RWPE2 (cell line): ENCODE measurements around the gene RBM44.

Experiments
- ATAC-seq: fragments of 200-7000 bp; cut with Tn5 transposase; 3 replicates; pipeline ENCODE4 v1.9.1; 2021; ENCODE audit warnings: low read depth
- DNase-seq: peaks from one replicate; pipeline ENCODE4 v3.0.0-alpha.2; 2020; ENCODE audit warnings: low spot score
- H3K27ac ChIP-seq: fragments of 450-650 bp; 2 replicates; pipeline ENCODE4 v1.5.1; 2017; ENCODE audit warnings: mild to moderate bottlenecking; ENCODE audit not compliant: poor library complexity, severe bottlenecking
- H3K27me3 ChIP-seq: fragments of 250-450 bp; sonication (Bioruptor Pico); 2 replicates; pipeline ENCODE4 v1.5.1; 2021; ENCODE audit warnings: mild to moderate bottlenecking, moderate library complexity; ENCODE audit not compliant: insufficient read depth, poor library complexity, severe bottlenecking
- H3K36me3 ChIP-seq: fragments of 250-450 bp; sonication (Bioruptor Pico); 2 replicates; pipeline ENCODE4 v1.5.1; 2020; ENCODE audit warnings: low read depth, mild to moderate bottlenecking, moderate library complexity
- H3K4me1 ChIP-seq: fragments of 250-450 bp; sonication (Bioruptor Pico); 2 replicates; pipeline ENCODE4 v1.5.1; 2021; ENCODE audit warnings: mild to moderate bottlenecking, moderate library complexity; ENCODE audit not compliant: insufficient read depth, poor library complexity, severe bottlenecking
- H3K4me3 ChIP-seq: fragments of 250-450 bp; sonication (Bioruptor Pico); 2 replicates; pipeline ENCODE4 v1.5.1; 2021; ENCODE audit warnings: mild to moderate bottlenecking, moderate library complexity; ENCODE audit not compliant: severe bottlenecking
- H3K9me3 ChIP-seq: fragments of 250-450 bp; sonication (Bioruptor Pico); 2 replicates; pipeline ENCODE4 v1.5.1; 2021; ENCODE audit warnings: mild to moderate bottlenecking, moderate library complexity; ENCODE audit not compliant: severe bottlenecking
- TF ChIP-seq, protein P1 (sequence below): fragments of 450-650 bp; IDR thresholded peaks from one replicate; pipeline ENCODE4 v1.5.1; 2017; ENCODE audit warnings: mild to moderate bottlenecking, moderate library complexity; ENCODE audit not compliant: poor library complexity, severe bottlenecking

The RBM44 gene

DNA sequence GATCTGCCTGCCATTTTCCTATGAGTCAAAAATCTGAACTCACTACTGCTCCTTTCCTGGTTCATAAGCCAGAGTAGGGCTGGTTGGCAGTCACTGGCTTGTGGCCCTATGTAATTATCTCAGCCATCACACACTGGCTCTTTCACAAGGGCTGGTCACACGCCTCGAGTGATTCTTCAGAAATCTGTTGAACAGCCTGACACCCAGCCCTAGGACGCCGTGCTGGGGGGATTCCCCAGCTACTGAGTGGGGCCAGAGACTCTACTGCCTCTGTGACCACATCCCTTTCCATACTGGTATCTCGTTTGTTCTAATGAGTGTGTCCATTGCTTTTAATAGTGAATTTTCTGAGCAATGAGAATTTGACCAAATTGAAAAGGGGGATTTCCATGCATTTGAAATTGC, 45.8 kb upstream of the RBM44 start:
- DNase-seq (no peak), ATAC-seq (no peak)
- H3K4me1 ChIP-seq = no peaks in the 10 kb centered on the region
- H3K27ac ChIP-seq = no peak overlapping the region
- H3K27me3 ChIP-seq = no peaks in the 10 kb centered on the region
- TF ChIP-seq, protein P1, sequence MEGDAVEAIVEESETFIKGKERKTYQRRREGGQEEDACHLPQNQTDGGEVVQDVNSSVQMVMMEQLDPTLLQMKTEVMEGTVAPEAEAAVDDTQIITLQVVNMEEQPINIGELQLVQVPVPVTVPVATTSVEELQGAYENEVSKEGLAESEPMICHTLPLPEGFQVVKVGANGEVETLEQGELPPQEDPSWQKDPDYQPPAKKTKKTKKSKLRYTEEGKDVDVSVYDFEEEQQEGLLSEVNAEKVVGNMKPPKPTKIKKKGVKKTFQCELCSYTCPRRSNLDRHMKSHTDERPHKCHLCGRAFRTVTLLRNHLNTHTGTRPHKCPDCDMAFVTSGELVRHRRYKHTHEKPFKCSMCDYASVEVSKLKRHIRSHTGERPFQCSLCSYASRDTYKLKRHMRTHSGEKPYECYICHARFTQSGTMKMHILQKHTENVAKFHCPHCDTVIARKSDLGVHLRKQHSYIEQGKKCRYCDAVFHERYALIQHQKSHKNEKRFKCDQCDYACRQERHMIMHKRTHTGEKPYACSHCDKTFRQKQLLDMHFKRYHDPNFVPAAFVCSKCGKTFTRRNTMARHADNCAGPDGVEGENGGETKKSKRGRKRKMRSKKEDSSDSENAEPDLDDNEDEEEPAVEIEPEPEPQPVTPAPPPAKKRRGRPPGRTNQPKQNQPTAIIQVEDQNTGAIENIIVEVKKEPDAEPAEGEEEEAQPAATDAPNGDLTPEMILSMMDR = no peak
- H3K4me3 ChIP-seq = no peak overlapping the region
- H3K9me3 ChIP-seq = no peaks in the 10 kb centered on the region
- H3K36me3 ChIP-seq = peaks cover 96% of the 10 kb centered on the region

DNA sequence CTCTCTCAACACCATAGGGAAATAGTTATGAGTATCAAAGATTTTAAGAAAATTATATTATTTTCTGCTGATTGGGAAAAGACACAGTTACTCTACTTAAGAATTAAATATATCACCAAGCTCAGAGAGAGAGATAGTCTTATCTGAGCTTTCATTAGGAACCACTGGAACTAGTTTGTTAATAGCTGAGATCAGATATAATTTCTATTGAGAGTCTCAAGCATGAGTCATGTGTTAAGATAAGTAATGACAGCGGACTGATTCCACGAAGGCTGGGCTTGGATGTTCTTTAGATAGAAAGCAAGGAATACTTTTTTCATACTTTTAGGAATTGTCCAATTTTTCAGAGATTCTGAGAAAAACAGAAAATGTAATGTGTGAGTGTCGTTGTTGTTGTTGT, 44.4 kb upstream of the RBM44 start:
- no peaks in the 10 kb centered on the region for H3K4me1 ChIP-seq
- no peak overlapping the region for H3K4me3 ChIP-seq
- DNase-seq = no peak
- no peaks in the 10 kb centered on the region for H3K9me3 ChIP-seq
- no peak overlapping the region for H3K27ac ChIP-seq
- no peaks in the 10 kb centered on the region for H3K27me3 ChIP-seq
- TF ChIP-seq, protein P1 = no peak
- no peak for ATAC-seq
- H3K36me3 ChIP-seq = peaks cover 96% of the 10 kb centered on the region

DNA sequence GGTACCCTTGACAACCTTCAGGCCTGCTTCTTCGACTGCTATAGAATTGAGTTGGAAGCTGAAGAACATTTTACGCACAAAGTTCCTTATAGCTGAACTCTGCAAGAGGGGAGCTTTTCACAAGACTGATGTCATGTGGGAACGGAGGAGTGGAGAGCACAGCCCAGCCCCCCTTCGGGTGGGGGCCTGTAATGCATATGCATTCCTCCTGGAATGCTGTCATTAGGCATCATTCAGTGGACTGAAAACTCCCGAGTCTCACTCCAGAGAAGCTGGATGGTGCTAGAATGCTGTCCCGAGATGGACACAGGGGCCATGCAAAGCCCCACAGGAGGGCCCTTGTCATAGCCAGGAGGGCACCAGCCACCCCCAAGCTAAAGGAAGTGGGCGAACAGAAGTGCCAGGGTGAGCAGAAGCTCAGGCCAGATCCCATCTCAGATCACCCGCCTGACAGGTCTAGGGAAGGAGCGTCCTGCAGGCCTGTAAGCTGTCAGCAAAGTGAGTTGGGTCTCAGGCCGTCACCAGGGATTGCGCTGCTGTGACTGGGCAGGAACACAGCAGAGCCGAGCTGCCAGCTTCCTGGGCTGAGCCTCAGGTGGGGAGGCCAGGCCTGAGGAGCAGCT, 43.8 kb upstream of the RBM44 start:
- no peak overlapping the region for H3K27ac ChIP-seq
- peaks cover 96% of the 10 kb centered on the region for H3K36me3 ChIP-seq
- DNase-seq (no peak), ATAC-seq (no peak)
- TF ChIP-seq, protein P1 = no peak
- H3K9me3 ChIP-seq = no peaks in the 10 kb centered on the region
- H3K27me3 ChIP-seq = no peaks in the 10 kb centered on the region
- no peaks in the 10 kb centered on the region for H3K4me1 ChIP-seq
- no peak overlapping the region for H3K4me3 ChIP-seq

DNA sequence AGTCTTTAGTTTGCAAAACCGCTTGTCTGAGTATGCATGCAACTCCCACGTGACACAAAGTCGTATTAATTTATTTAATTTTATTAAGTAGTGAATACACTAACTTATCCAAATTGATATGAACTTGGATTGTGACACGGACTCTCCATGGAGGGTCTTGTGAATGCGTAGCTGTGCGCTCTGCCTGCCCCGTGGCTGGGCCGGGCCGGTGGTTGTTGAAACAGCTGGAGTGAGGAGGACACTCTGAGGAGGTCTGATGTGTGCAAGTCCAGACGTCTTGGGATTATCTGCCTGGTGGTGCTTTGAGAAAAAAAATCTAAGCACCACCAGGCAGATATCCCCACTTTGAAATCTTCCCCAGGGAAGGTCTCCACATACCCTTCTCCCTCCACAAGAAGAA, 41.0 kb upstream of the RBM44 start:
- Histone ChIP-seq H3K9me3 (no peaks in the 10 kb centered on the region), H3K4me1 (no peaks in the 10 kb centered on the region), H3K4me3 (no peak overlapping the region), H3K27me3 (no peaks in the 10 kb centered on the region), H3K27ac (no peak overlapping the region), H3K36me3 (peaks cover 100% of the 10 kb centered on the region)
- ATAC-seq = no peak
- TF ChIP-seq, protein P1 = no peak
- DNase-seq = no peak

DNA sequence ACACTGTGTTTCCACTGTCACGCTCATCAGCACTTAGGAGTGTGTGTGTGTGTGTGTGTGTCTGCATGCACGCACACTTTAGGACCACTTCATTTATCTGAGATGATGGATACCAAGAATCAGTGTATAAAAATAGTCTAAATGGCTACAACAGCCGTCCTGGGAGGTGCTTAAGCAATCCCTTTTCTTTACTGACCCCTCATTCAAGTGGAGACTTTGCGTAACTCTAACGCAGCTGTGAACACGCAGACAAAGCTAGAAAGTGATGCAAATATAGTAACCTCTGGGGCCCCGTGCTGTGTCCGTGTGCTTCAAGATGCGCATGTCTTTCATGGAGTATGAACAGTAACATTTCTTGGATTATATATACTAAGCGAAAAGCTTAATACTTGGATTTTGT, 40.4 kb upstream of the RBM44 start:
- DNase-seq = no peak
- no peaks in the 10 kb centered on the region for H3K4me1 ChIP-seq
- no peak for ATAC-seq
- H3K9me3 ChIP-seq = no peaks in the 10 kb centered on the region
- TF ChIP-seq, protein P1 = no peak
- H3K27me3 ChIP-seq = no peaks in the 10 kb centered on the region
- peaks cover 100% of the 10 kb centered on the region for H3K36me3 ChIP-seq
- no peak overlapping the region for H3K4me3 ChIP-seq
- H3K27ac ChIP-seq = no peak overlapping the region
